Mammary epithelial cell (primary cell): ENCODE measurements around the gene SCARB1.

ENCODE experiments used
- CTCF ChIP-seq, 2 donors: IDR thresholded peaks in 1 of 2; conservative IDR thresholded peaks in 1 of 2; 2 replicates each; pipeline ENCODE4 v1.5.1; 2011 to 2012; ENCODE audit warnings: inconsistent platforms in 2 of 2, low read length in 2 of 2, mild to moderate bottlenecking in 2 of 2, control low read depth in 1 of 2, low read depth in 1 of 2; ENCODE audit not compliant: insufficient read depth in 1 of 2; ENCODE audit errors: extremely low read depth in 1 of 2
- EZH2 ChIP-seq: IDR thresholded peaks from 2 replicates; pipeline ENCODE4 v1.6.1; 2012; ENCODE audit warnings: low read length, inconsistent platforms, borderline replicate concordance

GRCh38 chr12:124853781-124854636 lies 9.7 kb downstream of the SCARB1 start:
- no peak for TF ChIP-seq CTCF (conservative IDR thresholded peaks at IDR 0.05 in 1 of 2, IDR thresholded peaks at IDR 0.05 in 1 of 2; ENCODE audit: extremely low read depth in 1 of 2, insufficient read depth in 1 of 2, low read depth in 1 of 2, low read length in 2 of 2)
- no peak for TF ChIP-seq EZH2
